ENCODE measurements around the gene SERPINA3. TPM values are rescaled to one million over a fixed set of nuclear protein-coding genes. Genes with fewer than 3 reads are reported as not detected.

The SERPINA3 gene
- total RNA-seq, 1 experiment from 2014 or later: not detected

- no peak for DNase-seq (ENCODE audit: low spot score)
Observed at GRCh38 chr14:94613720-94614644, 1.8 kb downstream of the SERPINA3 start.

GRCh38 chr14:94614802-94615201, 2.6 kb downstream of the SERPINA3 start:
- DNase-seq (ENCODE audit: low spot score): no peak

DNA sequence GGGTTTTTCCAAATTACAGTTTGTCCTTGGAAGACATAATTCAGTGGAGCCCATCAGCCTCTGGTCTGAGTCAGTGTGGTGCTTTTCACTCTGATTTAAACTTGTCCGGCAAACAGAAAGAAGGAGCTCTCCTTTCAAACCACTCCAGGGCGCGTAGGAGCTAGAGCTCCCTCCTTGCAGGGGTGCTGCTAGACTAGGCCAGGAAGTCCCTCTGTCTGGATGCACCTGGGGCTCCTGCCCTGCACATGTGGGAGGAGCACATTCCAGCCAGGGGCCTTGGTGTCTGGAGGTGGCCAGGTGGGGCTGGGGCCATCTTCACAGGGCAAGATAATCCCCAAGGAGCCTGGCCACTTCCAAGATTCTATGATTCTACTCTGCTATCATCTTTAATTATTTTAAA, 3.1 kb downstream of the SERPINA3 start:
- no peak for DNase-seq (ENCODE audit: low spot score)

- no peak for DNase-seq (ENCODE audit: low spot score)
Observed at GRCh38 chr14:94615823-94616570, 3.8 kb downstream of the SERPINA3 start.

GRCh38 chr14:94617366-94617941, 5.3 kb downstream of the SERPINA3 start:
- DNase-seq (ENCODE audit: low spot score): no peak

DNA sequence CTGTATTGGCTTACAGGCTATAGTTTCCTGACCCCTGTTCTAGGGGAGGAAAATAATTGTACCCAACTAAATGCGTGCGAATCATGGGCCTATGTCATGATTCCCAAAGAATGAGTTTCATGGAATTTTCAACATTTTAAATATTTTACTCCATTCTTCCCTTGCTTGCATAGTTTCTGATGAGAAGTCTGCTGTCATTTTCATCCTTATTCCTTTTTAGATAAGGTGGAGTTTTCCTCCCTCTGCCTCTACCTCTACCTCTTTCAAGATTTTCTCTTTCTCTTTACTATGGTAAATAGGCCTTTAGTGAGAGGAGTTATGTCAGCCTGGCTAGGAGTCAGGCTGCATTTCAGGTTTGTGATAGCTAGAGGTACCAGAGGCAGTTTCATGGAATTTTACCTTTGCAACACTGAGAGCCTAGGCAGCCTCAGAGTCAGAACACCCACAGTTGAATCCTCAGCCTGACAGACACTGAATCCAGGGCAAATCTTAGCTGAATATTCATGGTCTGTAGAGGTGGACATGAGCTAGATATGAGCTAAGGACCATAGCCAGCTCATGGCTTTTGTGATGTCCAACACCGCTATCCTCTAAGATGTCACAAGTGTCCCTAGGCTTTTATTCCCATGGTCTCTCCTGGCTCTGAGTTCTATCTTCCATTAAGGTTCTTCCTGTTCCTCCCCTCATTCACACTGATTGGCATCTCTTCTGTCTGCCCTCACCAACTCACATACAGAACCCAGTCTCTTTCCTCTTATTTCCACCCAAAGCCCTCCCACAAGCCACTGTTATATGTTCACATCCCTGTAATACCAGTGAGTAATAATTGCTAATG, 6.0 kb downstream of the SERPINA3 start:
- DNase-seq (ENCODE audit: low spot score): no peak

DNA sequence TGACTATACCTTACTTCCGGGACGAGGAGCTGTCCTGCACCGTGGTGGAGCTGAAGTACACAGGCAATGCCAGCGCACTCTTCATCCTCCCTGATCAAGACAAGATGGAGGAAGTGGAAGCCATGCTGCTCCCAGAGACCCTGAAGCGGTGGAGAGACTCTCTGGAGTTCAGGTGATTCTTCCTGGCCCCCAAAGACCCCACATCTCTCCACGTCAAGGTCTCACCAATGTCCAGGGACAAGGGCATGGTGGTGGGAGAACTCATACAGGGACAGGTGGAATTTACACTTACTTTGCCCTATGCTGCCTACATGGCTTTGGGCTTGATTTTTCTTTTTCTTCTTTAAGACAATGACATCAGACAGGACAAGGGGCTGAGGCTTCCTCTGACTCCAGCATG, 7.1 kb downstream of the SERPINA3 start:
- no peak for DNase-seq (ENCODE audit: low spot score)

DNA sequence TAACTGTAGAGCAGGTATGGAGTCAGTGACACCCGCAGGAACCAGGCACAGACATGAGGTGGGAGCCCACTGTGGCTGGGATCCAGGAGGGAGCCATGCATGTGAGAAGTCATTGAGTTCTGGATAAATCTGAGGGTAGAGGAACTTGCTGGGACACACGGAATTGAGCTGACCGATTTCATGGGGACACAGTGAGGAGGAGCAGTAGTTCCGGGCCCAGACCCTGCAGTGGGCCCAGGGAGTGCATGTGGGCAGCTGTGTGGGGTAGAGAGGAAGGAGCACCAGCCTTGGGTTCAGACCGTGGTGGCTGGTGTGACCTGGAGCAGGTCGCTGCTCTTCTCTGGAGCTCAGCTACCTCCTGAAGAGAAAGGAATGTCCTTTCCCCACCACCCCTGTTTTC, 8.4 kb downstream of the SERPINA3 start:
- DNase-seq (ENCODE audit: low spot score): no peak

DNA sequence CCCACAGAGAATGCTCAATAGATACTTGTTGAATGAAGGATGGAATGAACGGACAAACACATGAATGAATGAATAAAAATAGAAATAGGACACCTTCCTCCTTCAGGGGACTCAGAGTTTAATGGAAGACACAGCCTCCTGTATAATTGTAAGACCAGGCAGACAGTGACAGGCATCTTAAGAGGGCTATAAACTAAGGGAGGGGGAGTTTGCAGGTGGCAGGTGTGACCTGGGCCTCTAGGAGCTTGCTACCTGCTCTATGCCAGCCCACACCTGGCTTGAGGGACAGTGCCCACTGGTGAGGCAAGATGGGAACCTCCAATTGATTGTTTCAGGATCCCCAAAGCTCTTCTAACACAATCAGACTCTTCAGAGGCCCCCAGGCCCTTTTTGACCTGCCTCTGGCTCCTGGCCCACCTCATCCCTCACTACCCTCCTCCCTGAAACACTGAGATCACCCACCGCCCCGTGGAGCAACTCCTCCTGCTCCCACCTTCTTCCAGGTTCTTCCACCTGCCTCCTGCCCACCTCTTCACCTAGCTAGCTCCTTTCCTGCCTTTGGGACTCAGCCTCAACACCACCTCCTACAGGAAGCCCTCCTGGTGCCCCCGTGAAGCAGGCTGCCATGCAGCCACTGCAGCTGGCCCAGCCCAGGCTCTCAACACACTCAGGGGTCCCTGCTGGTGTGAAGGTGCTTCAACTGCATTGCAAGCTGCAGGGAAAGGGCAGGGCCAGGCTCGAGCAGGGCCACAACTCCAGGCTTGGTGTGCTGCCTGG, 9.4 kb downstream of the SERPINA3 start:
- DNase-seq (ENCODE audit: low spot score): no peak

DNA sequence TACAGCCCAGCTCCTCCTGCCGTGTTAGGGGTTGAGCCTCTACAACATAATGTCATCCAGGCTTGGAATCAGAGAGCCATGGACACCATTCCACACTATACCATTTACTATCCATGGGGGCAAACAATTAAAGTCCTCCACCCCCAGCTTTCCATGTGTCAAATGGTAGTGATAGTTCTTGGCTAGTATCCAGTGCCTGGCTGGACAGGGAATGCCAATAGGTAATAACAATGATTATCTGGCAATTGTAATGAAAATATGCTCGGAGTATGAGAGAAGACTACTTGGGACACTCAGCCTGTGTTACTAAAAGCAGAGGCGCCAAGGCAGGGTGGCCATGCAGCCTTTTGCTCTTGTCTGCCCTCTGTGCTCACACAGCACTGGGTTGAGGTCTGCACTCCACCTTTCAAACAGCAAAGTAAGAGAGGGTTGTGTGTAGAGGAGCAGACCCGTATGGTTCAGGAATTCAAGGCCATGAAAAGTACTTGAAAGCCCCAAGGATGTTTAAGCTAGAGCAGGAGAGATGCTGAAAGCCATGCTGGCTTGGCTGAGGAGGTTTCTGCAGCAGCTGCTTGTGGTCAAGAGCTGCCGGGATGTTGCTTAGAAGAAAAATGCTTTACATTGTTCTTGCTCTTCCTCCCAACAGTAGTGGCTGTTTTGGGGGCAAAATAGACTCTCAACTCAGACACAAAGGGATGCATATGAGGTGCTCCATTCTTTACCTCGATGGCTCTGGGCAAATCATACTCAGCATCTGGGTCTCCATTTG, 10.6 kb downstream of the SERPINA3 start:
- DNase-seq (ENCODE audit: low spot score): no peak

DNA sequence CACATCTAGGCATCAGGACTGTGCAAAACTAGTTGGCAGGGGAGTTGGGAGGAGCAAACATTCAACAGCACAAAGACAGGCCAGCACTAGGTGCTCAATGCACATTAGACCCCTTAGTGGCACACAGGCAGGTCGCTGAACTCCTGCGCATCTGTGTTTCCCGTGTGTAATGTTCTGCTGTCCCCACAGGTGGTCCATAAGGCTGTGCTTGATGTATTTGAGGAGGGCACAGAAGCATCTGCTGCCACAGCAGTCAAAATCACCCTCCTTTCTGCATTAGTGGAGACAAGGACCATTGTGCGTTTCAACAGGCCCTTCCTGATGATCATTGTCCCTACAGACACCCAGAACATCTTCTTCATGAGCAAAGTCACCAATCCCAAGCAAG, 11.2 kb downstream of the SERPINA3 start:
- DNase-seq (ENCODE audit: low spot score): no peak

GRCh38 chr14:94623856-94624499, 11.8 kb downstream of the SERPINA3 start:
- no peak for DNase-seq (ENCODE audit: low spot score)

- no peak for DNase-seq (ENCODE audit: low spot score)
Observed at GRCh38 chr14:94624537-94625352, 12.6 kb downstream of the SERPINA3 start.

GRCh38 chr14:94625353-94625635, 13.1 kb downstream of the SERPINA3 start:
- DNase-seq (ENCODE audit: low spot score): no peak

GRCh38 chr14:94628578-94628977, 16.4 kb downstream of the SERPINA3 start:
- DNase-seq (ENCODE audit: low spot score): no peak

DNA sequence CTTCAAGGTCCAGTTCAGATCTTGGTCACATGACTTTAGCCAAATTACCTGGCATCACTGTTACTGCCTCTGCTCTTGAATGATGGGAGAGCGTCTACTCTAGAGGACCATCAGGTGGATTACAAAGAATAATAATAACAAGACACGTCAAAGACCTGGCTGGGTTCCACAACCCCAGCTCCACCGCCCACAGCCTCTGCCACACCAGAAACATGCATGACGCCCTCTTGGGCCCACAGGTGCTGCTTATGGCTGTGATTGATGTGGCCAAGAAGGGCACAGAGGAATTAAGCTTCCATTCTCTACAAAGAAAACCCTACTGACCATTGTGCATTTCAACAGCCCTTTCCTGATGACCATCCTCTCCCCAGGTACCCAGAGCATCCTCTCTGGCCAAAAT, 18.2 kb downstream of the SERPINA3 start:
- no peak for DNase-seq (ENCODE audit: low spot score)

GRCh38 chr14:94631050-94631449, 18.9 kb downstream of the SERPINA3 start:
- DNase-seq (ENCODE audit: low spot score): no peak

GRCh38 chr14:94631536-94632304, 19.5 kb downstream of the SERPINA3 start:
- no peak for DNase-seq (ENCODE audit: low spot score)

Data from A172 (cell line).